K562 (cell line): ENCODE measurements around the gene CLDN15. TPM values are rescaled to one million over a fixed set of nuclear protein-coding genes. Genes with fewer than 3 reads are reported as not detected.

Source experiments
- CBFA2T3 ChIP-seq: fragments of 450-650 bp; IDR thresholded peaks from 2 replicates; pipeline ENCODE4 v1.6.1; 2017
- CHD7 ChIP-seq: fragments of 200-600 bp; sonication (generic); IDR thresholded peaks from one replicate; pipeline ENCODE4 v1.6.1; 2012; ENCODE audit warnings: mild to moderate bottlenecking, low read depth, low read length, inconsistent platforms
- CREB1 ChIP-seq, 2 experiments: sonication (generic) in 1 of 2; formaldehyde crosslinking in 1 of 2; IDR thresholded peaks; 2 replicates each; pipeline versions ENCODE4 v1.6.1 to v1.8.0; 2012 to 2022; ENCODE audit warnings: inconsistent platforms in 1 of 2, mild to moderate bottlenecking in 1 of 2, missing genetic modification reagents in 1 of 2, moderate library complexity in 1 of 2
- E4F1 ChIP-seq: fragments of 250-450 bp; sonication (Bioruptor Pico); IDR thresholded peaks from 2 replicates; pipeline ENCODE4 v1.5.0; 2021; ENCODE audit warnings: mild to moderate bottlenecking, borderline replicate concordance
- FOXK1 ChIP-seq: sonication (generic); formaldehyde crosslinking; IDR thresholded peaks from 2 replicates; pipeline ENCODE4 v1.8.0; 2022; ENCODE audit warnings: missing genetic modification reagents, mild to moderate bottlenecking, borderline replicate concordance
- SNIP1 ChIP-seq: fragments of 450-650 bp; IDR thresholded peaks from 2 replicates; pipeline ENCODE4 v1.7.1; 2017; ENCODE audit warnings: low read depth, mild to moderate bottlenecking
- SRSF9 ChIP-seq: fragments of 200-400 bp; formaldehyde crosslinking; IDR thresholded peaks from 2 replicates; pipeline ENCODE4 v1.6.1; 2017; ENCODE audit warnings: low read depth, low read length, borderline replicate concordance
- ZNF253 ChIP-seq: fragments of 250-450 bp; sonication (Bioruptor Pico); conservative IDR thresholded peaks from 2 replicates; pipeline ENCODE4 v1.6.1; 2021; ENCODE audit warnings: mild to moderate bottlenecking
- polyA plus RNA-seq, 8 experiments: library from polyadenylated mRNA; depleted of rRNA in 4 of 8; stranded (reverse) in 5 of 8; unstranded in 3 of 8; fragments of >200 nt; fragmentation: Nextera tagmentation in 2 of 8; fragmentation: Illumina TruSeq in 1 of 8; extraction: Ambion mirVana in 2 of 8; extraction: Trizol in 1 of 8; gene quantifications; 2 replicates each; pipeline versions ENCODE4 v1.2.1 to v1.2.3, GENCODE V29; 2011 to 2014; ENCODE audit warnings: inconsistent platforms in 1 of 8, missing spikeins in 1 of 8
- total RNA-seq, 7 experiments: library from RNA; depleted of rRNA in 6 of 7; stranded (reverse); fragments of >200 nt in 6 of 7; fragmentation: Illumina TruSeq in 2 of 7; extraction: Trizol in 2 of 7; gene quantifications; 2 replicates each; pipeline versions ENCODE4 v1.2.1 to v1.2.3, GENCODE V29; 2011 to 2021; ENCODE audit warnings: low replicate concordance in 1 of 7
- TF ChIP-seq, protein P1 (sequence below): sonication (generic); formaldehyde crosslinking; IDR thresholded peaks from 2 replicates; pipeline ENCODE4 v1.8.1; 2022; ENCODE audit warnings: missing genetic modification reagents
- TF ChIP-seq, protein P2 (sequence below): fragments of 450-650 bp; formaldehyde crosslinking; IDR thresholded peaks from 2 replicates; pipeline ENCODE4 v1.4.0; 2022; ENCODE audit warnings: missing genetic modification characterization

CLDN15 gene
- total and polyA plus RNA-seq, 9 of the 15 experiments (the other 6 are each of a cell fraction or from before 2014, with no cell fraction given): 0.32 to 14.5 (median 7.4) TPM

- TF ChIP-seq CHD7 (no peak), ZNF253 (CRISPR knock-in tag) (no peak), E4F1 (no peak), CBFA2T3 (no peak), CREB1 (IDR thresholded peaks at IDR 0.05) (peak; percentile 19; the same call in 1 of the 2 replicates), CREB1 (CRISPR knock-in tag; IDR thresholded peaks at IDR 0.05) (no peak), SRSF9 (no peak), FOXK1 (CRISPR knock-in tag) (no peak), SNIP1 (peak; percentile 92)
- TF ChIP-seq, protein P1, sequence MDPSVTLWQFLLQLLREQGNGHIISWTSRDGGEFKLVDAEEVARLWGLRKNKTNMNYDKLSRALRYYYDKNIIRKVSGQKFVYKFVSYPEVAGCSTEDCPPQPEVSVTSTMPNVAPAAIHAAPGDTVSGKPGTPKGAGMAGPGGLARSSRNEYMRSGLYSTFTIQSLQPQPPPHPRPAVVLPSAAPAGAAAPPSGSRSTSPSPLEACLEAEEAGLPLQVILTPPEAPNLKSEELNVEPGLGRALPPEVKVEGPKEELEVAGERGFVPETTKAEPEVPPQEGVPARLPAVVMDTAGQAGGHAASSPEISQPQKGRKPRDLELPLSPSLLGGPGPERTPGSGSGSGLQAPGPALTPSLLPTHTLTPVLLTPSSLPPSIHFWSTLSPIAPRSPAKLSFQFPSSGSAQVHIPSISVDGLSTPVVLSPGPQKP (CRISPR knock-in tag): no peak
- TF ChIP-seq, protein P2, sequence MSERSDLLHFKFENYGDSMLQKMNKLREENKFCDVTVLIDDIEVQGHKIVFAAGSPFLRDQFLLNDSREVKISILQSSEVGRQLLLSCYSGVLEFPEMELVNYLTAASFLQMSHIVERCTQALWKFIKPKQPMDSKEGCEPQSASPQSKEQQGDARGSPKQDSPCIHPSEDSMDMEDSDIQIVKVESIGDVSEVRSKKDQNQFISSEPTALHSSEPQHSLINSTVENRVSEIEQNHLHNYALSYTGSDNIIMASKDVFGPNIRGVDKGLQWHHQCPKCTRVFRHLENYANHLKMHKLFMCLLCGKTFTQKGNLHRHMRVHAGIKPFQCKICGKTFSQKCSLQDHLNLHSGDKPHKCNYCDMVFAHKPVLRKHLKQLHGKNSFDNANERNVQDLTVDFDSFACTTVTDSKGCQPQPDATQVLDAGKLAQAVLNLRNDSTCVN (CRISPR knock-in tag): no peak
Measured at GRCh38 chr7:101251871-101252659, 14.5 kb upstream of the CLDN15 start (continued).
